Spleen (tissue), 7 donors: Measurements from ENCODE around the gene LBX2.

ENCODE experiments used
- CTCF ChIP-seq, 11 experiments: fragments of 200-600 bp in 7 of 11; fragments of 450-650 bp in 4 of 11; sonication (generic) in 4 of 11; IDR thresholded peaks in 8 of 11; conservative IDR thresholded peaks in 3 of 11; 1 replicate in 7 of 11; 2 replicates in 4 of 11; pipeline versions ENCODE4 v1.4.0 to v1.8.0; 2016 to 2021; ENCODE audit warnings: antibody characterized with exemption in 11 of 11, inconsistent platforms in 4 of 11, mild to moderate bottlenecking in 1 of 11
- POLR2A ChIP-seq, 3 donors: fragments of 450-650 bp; IDR thresholded peaks; one replicate each; pipeline ENCODE4 v1.5.1; 2017; ENCODE audit warnings: antibody characterized with exemption in 3 of 3, mild to moderate bottlenecking in 1 of 3
- POLR2AphosphoS5 ChIP-seq, 3 donors: sonication (generic); formaldehyde crosslinking; IDR thresholded peaks; one replicate each; pipeline ENCODE4 v1.5.1; 2017; ENCODE audit warnings: antibody characterized with exemption in 3 of 3
- donor health status: DM: no; HTN: no; CAD: no; lungs with moderate emphysema.
- donor health status: DM: no; HTN: no; CAD: no.
- donor health status: DM: no; HTN: no; CAD: no.

DNA sequence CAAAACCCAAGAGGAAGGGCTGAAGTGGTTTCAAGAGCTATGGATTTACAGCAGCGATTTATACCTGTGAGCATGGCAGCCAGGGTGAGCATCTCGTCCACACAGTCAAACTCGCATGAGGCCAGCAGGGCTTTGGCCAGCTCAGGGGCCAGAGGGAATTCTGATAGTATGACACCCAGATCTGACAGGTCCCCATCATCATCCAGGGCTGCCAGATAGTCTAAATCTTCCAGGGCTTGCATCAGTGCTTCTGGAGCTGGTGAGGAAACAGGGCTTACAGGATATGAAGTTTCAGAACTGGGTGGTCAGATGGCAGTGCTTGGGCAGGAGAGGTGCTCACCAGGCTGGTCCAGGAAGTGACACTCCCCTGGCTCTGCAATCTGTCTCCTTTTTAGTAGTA lies 23.1 kb upstream of the LBX2 start:
- TF ChIP-seq POLR2A (IDR thresholded peaks at IDR 0.05) (no peak), CTCF (IDR thresholded peaks at IDR 0.05 in 8 of 11, conservative IDR thresholded peaks at IDR 0.05 in 3 of 11) (no peak), POLR2AphosphoS5 (IDR thresholded peaks at IDR 0.05) (no peak)
